HEK293T (cell line): ENCODE data around the gene XPO4.
"Not testable (repeated sequence)": the region's sequence is repeated elsewhere in the genome, so short reads cannot be mapped to it uniquely, and the experiment has no call there.

ENCODE experiments used
- CTCF ChIA-PET: fragments of 350-600 bp; formaldehyde crosslinking; extraction: SDS; loops from one replicate; lab custom pipeline; 2021; ENCODE audit warnings: antibody characterized with exemption, inconsistent platforms; lab: Yijun Ruan, JAX
- POLR2A ChIA-PET: fragments of 350-600 bp; formaldehyde crosslinking; extraction: SDS; loops from one replicate; lab custom pipeline; 2020; ENCODE audit warnings: antibody characterized with exemption, inconsistent platforms; lab: Yijun Ruan, JAX
- DNase-seq: peaks from one replicate; pipeline ENCODE4 v3.0.0; 2012; ENCODE audit warnings: mixed read lengths; ENCODE audit errors: extremely low spot score
- ARNT ChIP-seq: fragments of 450-650 bp; IDR thresholded peaks from 2 replicates; pipeline ENCODE4 v1.6.1; 2017; ENCODE audit warnings: mild to moderate bottlenecking
- BHLHE40 ChIP-seq: fragments of 450-650 bp; IDR thresholded peaks from 2 replicates; pipeline ENCODE4 v1.6.1; 2016; ENCODE audit warnings: mild to moderate bottlenecking, moderate library complexity, borderline replicate concordance
- CTBP1 ChIP-seq: fragments of 450-650 bp; IDR thresholded peaks from 2 replicates; pipeline ENCODE4 v1.6.1; 2016; ENCODE audit warnings: borderline replicate concordance
- ELF4 ChIP-seq: fragments of 450-650 bp; IDR thresholded peaks from 2 replicates; pipeline ENCODE4 v1.6.1; 2017; ENCODE audit warnings: antibody characterized with exemption
- FOXA1 ChIP-seq: fragments of 450-650 bp; IDR thresholded peaks from 2 replicates; pipeline ENCODE4 v1.6.1; 2016; ENCODE audit warnings: mild to moderate bottlenecking
- FOXK2 ChIP-seq: fragments of 450-650 bp; IDR thresholded peaks from 2 replicates; pipeline ENCODE4 v1.6.1; 2016; ENCODE audit warnings: mild to moderate bottlenecking
- FOXM1 ChIP-seq: fragments of 450-650 bp; IDR thresholded peaks from 2 replicates; pipeline ENCODE4 v1.6.1; 2017; ENCODE audit warnings: mild to moderate bottlenecking, borderline replicate concordance
- HDGF ChIP-seq: fragments of 450-650 bp; IDR thresholded peaks from 2 replicates; pipeline ENCODE4 v1.6.1; 2017; ENCODE audit warnings: antibody characterized with exemption, borderline replicate concordance
- L3MBTL2 ChIP-seq: fragments of 450-650 bp; conservative IDR thresholded peaks from 2 replicates; pipeline ENCODE4 v1.6.1; 2016; ENCODE audit warnings: mild to moderate bottlenecking
- LEF1 ChIP-seq: fragments of 450-650 bp; IDR thresholded peaks from 2 replicates; pipeline ENCODE4 v1.6.1; 2017; ENCODE audit warnings: mild to moderate bottlenecking, borderline replicate concordance
- NFRKB ChIP-seq: fragments of 450-650 bp; IDR thresholded peaks from 2 replicates; pipeline ENCODE4 v1.6.1; 2016; ENCODE audit warnings: mild to moderate bottlenecking, moderate library complexity
- SP1 ChIP-seq: fragments of 450-650 bp; IDR thresholded peaks from 2 replicates; pipeline ENCODE4 v1.6.1; 2017
- SUZ12 ChIP-seq: fragments of 450-650 bp; IDR thresholded peaks from 2 replicates; pipeline ENCODE4 v1.6.1; 2016; ENCODE audit warnings: mild to moderate bottlenecking
- TARDBP ChIP-seq: fragments of 450-650 bp; IDR thresholded peaks from 2 replicates; pipeline ENCODE4 v1.6.1; 2016
- ZNF384 ChIP-seq: fragments of 450-650 bp; IDR thresholded peaks from 2 replicates; pipeline ENCODE4 v1.6.1; 2016
- TF ChIP-seq, protein P1 (sequence below): fragments of 450-650 bp; IDR thresholded peaks from 2 replicates; pipeline ENCODE4 v1.6.1; 2016

The XPO4 gene

DNA sequence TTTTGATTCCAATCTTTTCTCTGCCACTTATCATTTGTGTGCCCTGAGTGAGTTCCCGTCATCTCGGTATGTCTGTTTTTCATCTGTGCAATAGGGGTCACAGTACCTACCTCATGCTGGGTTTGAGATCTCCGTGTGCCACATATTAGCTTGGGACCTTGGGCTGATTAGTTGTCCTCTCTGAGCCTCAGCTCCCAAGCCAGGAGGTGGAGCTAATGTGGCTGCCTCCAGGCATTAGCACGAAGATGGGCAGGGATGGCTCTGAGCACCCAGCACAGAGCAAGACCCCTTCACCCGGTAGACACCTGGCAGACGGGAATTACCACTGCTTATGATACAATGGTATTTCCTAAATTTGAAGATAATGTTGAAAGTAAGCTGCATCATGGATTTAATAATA, 35.8 kb upstream of the XPO4 start:
- POLR2A ChIA-PET: no interaction called here
- DNase-seq: no peak
- CTCF ChIA-PET: no interaction called here
- TF ChIP-seq ZNF384: no peak
- no peak for TF ChIP-seq L3MBTL2
- TF ChIP-seq LEF1: no peak
- TF ChIP-seq FOXM1: no peak
- no peak for TF ChIP-seq SP1
- TF ChIP-seq ARNT: no peak
- TF ChIP-seq CTBP1: no peak

- TF ChIP-seq FOXM1 (no peak), L3MBTL2 (no peak)
- ChIA-PET POLR2A (no interaction called here), CTCF (interaction anchor here (0.7 kb wide), 1 partner anchor 746 kb away, joined by 3 read pairs; no protein-coding TSS in a partner anchor)
- no peak for DNase-seq
Observed at GRCh38 chr13:20927596-20928257, 25.2 kb upstream of the XPO4 start.

DNA sequence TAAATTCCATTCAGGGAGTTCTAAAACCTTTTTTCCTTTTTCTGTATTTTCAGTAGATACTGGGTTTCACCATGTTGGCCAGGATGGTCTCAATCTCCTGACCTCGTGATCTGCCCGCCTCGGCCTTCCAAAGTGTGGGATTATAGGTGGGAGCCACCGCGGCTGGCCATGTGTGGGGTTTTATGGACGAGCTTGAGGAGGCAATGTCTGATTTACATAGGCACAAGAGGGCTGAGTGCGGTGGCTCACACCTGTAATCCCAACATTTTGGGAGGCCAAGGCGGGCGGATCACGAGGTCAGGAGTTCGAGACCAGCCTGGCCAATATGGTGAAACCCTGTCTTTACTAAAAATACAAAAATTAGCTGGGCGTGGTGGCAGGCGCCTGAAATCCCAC, 22.8 kb upstream of the XPO4 start:
- ChIA-PET CTCF (interaction anchor here (0.6 to 1.5 kb wide), 9 partner anchors 10 to 729 kb away, joined by 3 to 6 read pairs (median 3); no protein-coding TSS in a partner anchor), POLR2A (interaction anchor here (0.8 to 1.6 kb wide), 2 partner anchors 23 to 251 kb away, joined by 3 to 8 read pairs; partner anchors contain the start of genes MRPL57, SKA3 and XPO4)

GRCh38 chr13:20924758-20925394, 22.3 kb upstream of the XPO4 start:
- ChIA-PET POLR2A (interaction anchor here (0.8 to 1.6 kb wide), 3 partner anchors 22 to 252 kb away, joined by 3 to 8 read pairs (median 3); partner anchors contain the start of genes MRPL57, SKA3 and XPO4), CTCF (interaction anchor here (0.6 to 1.5 kb wide), 13 partner anchors 10 to 746 kb away, joined by 3 to 6 read pairs (median 3); no protein-coding TSS in a partner anchor)
- DNase-seq: peak; percentile 47
- TF ChIP-seq SP1 (no peak), ZNF384 (peak; percentile 65)

More for the DNA sequence above, 22.8 kb upstream of the XPO4 start:
- DNase-seq: not testable (repeated sequence)

GRCh38 chr13:20923272-20923671, 20.7 kb upstream of the XPO4 start:
- ChIA-PET CTCF (no interaction called here), POLR2A (interaction anchor here (1.3 kb wide), 1 partner anchor 21 kb away, joined by 3 read pairs; the partner anchor contains the start of gene XPO4)
- DNase-seq: no peak
- TF ChIP-seq, protein P1, sequence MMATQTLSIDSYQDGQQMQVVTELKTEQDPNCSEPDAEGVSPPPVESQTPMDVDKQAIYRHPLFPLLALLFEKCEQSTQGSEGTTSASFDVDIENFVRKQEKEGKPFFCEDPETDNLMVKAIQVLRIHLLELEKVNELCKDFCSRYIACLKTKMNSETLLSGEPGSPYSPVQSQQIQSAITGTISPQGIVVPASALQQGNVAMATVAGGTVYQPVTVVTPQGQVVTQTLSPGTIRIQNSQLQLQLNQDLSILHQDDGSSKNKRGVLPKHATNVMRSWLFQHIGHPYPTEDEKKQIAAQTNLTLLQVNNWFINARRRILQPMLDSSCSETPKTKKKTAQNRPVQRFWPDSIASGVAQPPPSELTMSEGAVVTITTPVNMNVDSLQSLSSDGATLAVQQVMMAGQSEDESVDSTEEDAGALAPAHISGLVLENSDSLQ: no peak
- TF ChIP-seq ARNT: no peak
- TF ChIP-seq NFRKB: no peak
- TF ChIP-seq BHLHE40: no peak
- no peak for TF ChIP-seq L3MBTL2
- no peak for TF ChIP-seq SP1
- TF ChIP-seq CTBP1: no peak
- no peak for TF ChIP-seq ELF4
- no peak for TF ChIP-seq FOXA1

GRCh38 chr13:20921572-20921971, 19.0 kb upstream of the XPO4 start:
- no peak for DNase-seq
- ChIA-PET CTCF (no interaction called here), POLR2A (interaction anchor here (0.6 to 1.5 kb wide), 2 partner anchors 13 to 148 kb away, joined by 3 to 6 read pairs; partner anchors contain the start of gene EEF1AKMT1)
- TF ChIP-seq ZNF384 (no peak), CTBP1 (no peak), SUZ12 (no peak), FOXA1 (no peak), BHLHE40 (no peak), LEF1 (no peak)
- TF ChIP-seq, protein P1: no peak

DNA sequence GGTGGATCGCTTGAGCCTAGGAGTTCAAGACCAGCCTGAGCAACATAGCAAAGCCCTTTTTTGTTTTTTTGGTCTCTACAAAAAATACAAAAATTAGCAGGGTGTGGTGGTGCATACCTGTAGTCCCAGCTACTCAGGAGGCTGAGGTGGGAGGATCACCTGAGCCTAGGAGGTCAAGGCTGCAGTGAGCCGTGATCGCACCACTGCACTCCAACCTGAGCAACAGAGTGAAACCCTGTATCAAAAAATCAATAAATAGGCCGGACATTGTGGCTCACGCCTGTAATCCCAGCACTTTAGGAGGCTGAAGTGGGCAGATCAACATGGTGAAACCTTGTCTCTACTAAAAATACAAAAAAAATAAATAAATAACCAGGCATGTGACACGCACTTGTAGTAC, 13.1 kb upstream of the XPO4 start:
- POLR2A ChIA-PET, DNase-seq, CTCF ChIA-PET: not testable (repeated sequence)

GRCh38 chr13:20911037-20911436, 8.5 kb upstream of the XPO4 start:
- CTCF ChIA-PET: no interaction called here

More at GRCh38 chr13:20911037-20911436, 8.5 kb upstream of the XPO4 start:
- TF ChIP-seq NFRKB (no peak), FOXM1 (no peak), TARDBP (no peak), CTBP1 (no peak), ZNF384 (no peak), FOXA1 (no peak), SUZ12 (no peak), SP1 (no peak), LEF1 (no peak), HDGF (no peak), FOXK2 (no peak)
- TF ChIP-seq, protein P1: no peak
- POLR2A ChIA-PET: no interaction called here
- DNase-seq: no peak
